ENCODE data around the gene HHLA2. TPM values are rescaled to one million over a fixed set of nuclear protein-coding genes. Genes with fewer than 3 reads are reported as not detected.
"Not testable (repeated sequence)": the region's sequence is repeated elsewhere in the genome, so short reads cannot be mapped to it uniquely, and the experiment has no call there.

HHLA2 gene, protein sequence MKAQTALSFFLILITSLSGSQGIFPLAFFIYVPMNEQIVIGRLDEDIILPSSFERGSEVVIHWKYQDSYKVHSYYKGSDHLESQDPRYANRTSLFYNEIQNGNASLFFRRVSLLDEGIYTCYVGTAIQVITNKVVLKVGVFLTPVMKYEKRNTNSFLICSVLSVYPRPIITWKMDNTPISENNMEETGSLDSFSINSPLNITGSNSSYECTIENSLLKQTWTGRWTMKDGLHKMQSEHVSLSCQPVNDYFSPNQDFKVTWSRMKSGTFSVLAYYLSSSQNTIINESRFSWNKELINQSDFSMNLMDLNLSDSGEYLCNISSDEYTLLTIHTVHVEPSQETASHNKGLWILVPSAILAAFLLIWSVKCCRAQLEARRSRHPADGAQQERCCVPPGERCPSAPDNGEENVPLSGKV
- total RNA-seq (2014; rRNA removed; shearing (Covaris generic)): not detected in 2 replicates

DNA sequence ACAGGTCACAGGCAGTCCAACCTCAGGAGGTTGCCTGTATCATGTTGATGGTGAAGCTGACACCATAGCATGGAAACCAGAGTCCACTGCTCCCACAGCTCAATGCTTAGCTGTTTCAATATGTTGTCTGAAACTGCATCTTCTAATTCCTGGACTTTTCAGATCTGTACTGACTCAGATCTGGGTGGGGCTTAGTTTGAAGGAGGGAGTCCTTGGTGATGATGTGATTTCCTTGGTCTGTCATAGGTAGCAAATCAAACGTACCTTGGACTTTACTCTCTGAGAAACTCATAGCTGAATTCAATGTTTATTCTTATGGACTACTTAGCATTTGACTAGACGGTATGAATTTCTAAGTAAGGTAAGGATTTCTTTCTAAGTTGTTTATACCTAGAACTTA is at the start of gene HHLA2:
HHLA2 (plus strand) TSS at position 310 of the 400 bp plus-strand sequence. CDS start 55,266 bp downstream, outside the sequence.
- peaks cover 8% of the 10 kb centered on the region for H3K4me1 ChIP-seq (replicated peaks)
- H3K27me3 ChIP-seq (replicated peaks): no peaks in the 10 kb centered on the region
- no peaks in the 10 kb centered on the region for H3K9me3 ChIP-seq (replicated peaks)
- H3K27ac ChIP-seq: no peak within 1 kb of the TSS
- no peak within 1 kb of the TSS for H3K4me3 ChIP-seq
- DNase-seq (ENCODE audit: low read depth in 1 of 2, low spot score in 2 of 2): no peak
- H3K36me3 ChIP-seq: no peaks in the 10 kb centered on the region

DNA sequence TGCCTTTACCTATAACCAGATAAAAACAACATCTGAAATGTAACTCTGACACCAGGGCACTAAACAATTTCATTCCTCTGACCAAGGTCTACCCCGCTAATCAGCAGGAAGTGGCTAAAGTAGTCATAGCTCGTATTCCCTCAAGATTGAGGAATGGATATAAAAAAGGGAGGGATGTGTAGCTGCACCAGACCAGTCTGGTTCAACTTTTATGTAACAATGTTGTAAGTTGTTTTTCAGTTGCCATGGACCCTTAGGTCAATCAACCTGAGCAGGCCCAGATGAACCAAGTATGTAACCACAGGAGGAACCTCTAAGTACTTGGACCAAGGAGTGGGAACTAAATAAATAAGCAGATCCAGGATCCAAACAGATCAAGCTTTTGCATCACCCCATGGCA is 45.7 kb upstream of the HHLA2 start:
- no peak overlapping the region for H3K4me3 ChIP-seq
- DNase-seq (ENCODE audit: low read depth in 1 of 2, low spot score in 2 of 2): no peak
- H3K27me3 ChIP-seq (replicated peaks): no peaks in the 10 kb centered on the region
- H3K9me3 ChIP-seq (replicated peaks): no peaks in the 10 kb centered on the region
- no peak overlapping the region for H3K27ac ChIP-seq
- H3K36me3 ChIP-seq: no peaks in the 10 kb centered on the region
- no peaks in the 10 kb centered on the region for H3K4me1 ChIP-seq (replicated peaks)

DNA sequence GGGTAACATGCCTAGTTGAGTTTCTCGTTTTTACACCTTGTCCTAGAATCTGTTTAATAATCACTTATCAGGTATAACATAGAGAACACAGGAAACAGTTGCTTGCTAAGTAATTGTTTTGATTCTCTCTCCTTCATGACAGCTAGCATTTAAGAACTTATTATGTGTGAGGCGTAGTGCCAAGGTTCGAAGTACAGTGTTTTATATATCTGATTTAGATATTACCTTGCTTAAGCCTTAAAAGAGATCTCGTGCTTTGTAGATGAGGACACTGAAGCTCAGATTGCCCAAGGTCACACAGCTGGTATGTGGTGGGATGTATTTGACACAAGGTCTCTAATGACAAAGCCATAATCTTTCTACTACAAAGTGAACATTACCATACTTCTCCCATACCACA is 45.1 kb upstream of the HHLA2 start:
- DNase-seq (ENCODE audit: low read depth in 1 of 2, low spot score in 2 of 2): no peak
- Histone ChIP-seq H3K36me3 (no peaks in the 10 kb centered on the region), H3K4me3 (no peak overlapping the region), H3K27ac (no peak overlapping the region), H3K9me3 (replicated peaks) (no peaks in the 10 kb centered on the region), H3K4me1 (replicated peaks) (no peaks in the 10 kb centered on the region), H3K27me3 (replicated peaks) (no peaks in the 10 kb centered on the region)

DNA sequence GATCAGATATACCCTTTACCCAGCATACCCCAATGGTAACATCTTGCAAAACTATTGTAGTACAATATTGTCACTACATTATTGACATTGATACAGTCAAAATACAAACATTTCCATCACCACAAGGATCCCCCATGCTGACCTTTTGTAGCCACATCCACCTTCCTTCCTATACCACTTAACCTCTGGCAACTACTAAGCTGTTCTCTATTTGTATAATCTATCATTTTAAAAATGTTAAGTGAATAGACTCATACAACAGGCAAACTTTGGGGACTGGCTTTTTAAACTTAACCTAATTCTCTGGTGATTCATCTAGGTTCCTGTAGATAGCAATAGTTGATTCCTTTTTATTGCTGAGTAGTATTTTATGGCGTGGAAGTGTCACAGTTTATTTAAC is 44.5 kb upstream of the HHLA2 start:
- H3K27me3 ChIP-seq (replicated peaks): no peaks in the 10 kb centered on the region
- H3K4me1 ChIP-seq (replicated peaks): no peaks in the 10 kb centered on the region; the same call in 1 of the 2 replicates
- H3K9me3 ChIP-seq (replicated peaks): no peaks in the 10 kb centered on the region
- no peak overlapping the region for H3K4me3 ChIP-seq
- no peak overlapping the region for H3K27ac ChIP-seq
- H3K36me3 ChIP-seq: no peaks in the 10 kb centered on the region
- DNase-seq (ENCODE audit: low read depth in 1 of 2, low spot score in 2 of 2): no peak

DNA sequence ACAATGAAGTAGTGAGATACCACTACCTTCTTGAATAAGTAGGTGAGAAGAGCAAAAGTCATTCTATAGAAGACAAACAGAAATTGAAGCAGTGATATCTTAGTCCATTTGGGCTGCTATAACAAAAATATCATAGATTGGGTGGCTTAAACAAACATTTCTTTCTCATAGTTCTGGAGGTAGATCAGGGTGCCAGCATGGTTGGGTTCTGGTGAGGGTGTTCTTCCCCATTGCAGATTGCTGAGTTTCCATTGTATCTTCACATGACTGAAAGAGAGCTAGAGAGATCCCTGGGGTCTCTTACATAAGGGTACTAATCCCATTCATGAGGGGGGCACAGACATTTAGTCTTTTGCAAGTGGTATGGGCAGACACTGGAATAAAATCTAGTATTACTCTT is 41.2 kb upstream of the HHLA2 start:
- no peak for DNase-seq (ENCODE audit: low read depth in 1 of 2, low spot score in 2 of 2)
- Histone ChIP-seq H3K4me1 (replicated peaks) (no peaks in the 10 kb centered on the region; the same call in 1 of the 2 replicates), H3K27me3 (replicated peaks) (no peaks in the 10 kb centered on the region), H3K27ac (no peak overlapping the region), H3K36me3 (no peaks in the 10 kb centered on the region), H3K4me3 (no peak overlapping the region), H3K9me3 (replicated peaks) (no peaks in the 10 kb centered on the region)

DNA sequence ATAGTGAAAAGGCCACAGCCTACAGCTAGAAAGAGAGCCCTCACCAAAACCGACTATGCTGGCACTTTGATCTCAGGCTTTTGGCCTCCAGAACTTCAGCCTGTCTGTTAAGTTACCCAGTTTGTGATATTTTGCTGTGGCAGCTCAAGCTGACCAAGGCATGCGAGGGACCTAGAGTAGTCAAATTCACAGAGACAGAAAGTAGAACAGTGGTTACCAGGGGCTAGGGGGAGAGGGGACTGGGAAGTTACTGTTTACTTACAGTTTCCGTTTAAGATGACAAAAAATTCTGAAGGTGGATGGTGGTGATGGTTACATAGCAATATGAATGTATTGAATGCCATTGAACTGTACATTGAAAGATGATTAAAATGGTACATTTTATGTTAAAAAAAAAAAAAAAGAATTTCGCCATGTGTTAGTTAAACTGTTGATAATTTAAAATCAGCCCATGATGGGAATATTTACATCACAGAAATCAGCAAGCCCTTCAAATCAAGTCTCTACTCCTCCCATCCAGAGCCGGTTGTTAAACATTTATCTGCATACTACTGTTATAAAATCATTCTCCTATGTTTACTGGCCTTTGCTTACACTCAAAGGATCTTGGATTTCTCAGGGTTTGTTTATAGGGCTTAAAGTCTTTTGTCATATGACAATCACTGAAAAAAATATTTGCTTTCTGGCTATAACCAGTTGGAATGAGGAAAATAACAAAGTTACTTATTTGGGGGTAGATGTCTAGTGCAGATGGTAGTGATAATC is 31.6 kb upstream of the HHLA2 start:
- not testable (repeated sequence) for H3K4me3 ChIP-seq; H3K27ac ChIP-seq; H3K27me3 ChIP-seq (replicated peaks); H3K4me1 ChIP-seq (replicated peaks); H3K9me3 ChIP-seq (replicated peaks); DNase-seq (ENCODE audit: low read depth in 1 of 2, low spot score in 2 of 2); H3K36me3 ChIP-seq

DNA sequence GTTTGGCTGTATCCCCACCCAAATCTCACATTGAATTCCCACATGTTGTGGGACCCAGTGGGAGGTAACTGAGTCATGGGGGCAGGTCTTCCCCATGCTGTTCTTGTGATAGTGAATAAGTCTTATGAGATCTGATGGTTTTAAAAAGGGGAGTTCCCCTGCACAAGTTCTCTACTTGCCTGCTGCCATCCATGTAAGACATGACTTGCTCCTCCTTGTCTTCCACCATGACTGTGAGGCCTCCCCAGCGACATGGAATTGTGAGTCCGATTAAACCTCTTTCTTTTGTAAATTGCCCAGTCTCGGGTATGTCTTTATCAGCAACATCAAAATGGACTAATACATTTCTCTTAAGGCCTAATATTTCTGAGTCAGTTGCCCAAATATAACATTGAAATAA is 28.1 kb upstream of the HHLA2 start:
- H3K36me3 ChIP-seq; H3K27me3 ChIP-seq (replicated peaks); H3K4me1 ChIP-seq (replicated peaks); H3K9me3 ChIP-seq (replicated peaks); DNase-seq (ENCODE audit: low read depth in 1 of 2, low spot score in 2 of 2); H3K4me3 ChIP-seq; H3K27ac ChIP-seq: not testable (repeated sequence)

DNA sequence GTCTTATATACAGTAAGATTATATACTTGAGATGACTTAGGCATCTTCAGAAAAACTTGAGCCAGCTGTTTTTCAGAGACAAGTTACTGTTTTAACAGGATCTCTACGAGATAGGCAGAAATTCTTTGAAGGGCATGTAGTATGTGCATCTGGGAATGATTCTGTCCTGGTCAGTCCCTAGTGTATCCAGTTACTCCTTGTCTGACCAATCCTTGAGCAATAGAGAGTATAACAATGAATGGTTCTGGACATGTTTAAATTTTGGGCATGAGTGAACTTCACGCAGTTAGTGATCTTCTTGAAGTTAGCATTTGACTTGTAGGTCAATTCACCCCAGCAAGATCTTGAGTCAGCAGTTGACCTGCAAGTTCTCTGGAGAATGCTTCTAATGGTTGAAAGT is 24.7 kb upstream of the HHLA2 start:
- no peak for DNase-seq (ENCODE audit: low read depth in 1 of 2, low spot score in 2 of 2)
- Histone ChIP-seq H3K27me3 (replicated peaks) (no peaks in the 10 kb centered on the region), H3K27ac (no peak overlapping the region), H3K4me1 (replicated peaks) (no peaks in the 10 kb centered on the region), H3K4me3 (no peak overlapping the region), H3K36me3 (no peaks in the 10 kb centered on the region), H3K9me3 (replicated peaks) (no peaks in the 10 kb centered on the region)

DNA sequence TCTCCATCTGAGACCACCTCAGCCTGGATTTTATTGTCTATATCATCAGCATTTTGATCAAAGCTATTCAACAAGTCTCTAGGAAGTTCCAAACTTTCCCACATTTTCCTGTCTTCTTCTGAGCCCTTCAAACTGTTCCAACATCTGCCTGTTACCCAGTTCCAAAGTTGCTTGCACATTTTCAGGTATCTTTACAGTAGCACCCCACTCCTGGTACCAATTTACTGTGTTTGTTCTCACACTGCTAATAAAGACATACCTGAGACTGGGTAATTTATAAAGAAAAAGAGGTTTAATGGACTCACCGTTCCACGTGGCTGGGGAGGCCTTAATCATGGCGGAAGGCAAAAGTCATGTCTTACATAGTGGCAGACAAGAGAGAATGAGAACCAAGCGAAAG is 17.3 kb upstream of the HHLA2 start:
- not testable (repeated sequence) for H3K27ac ChIP-seq; H3K4me3 ChIP-seq; H3K36me3 ChIP-seq; H3K27me3 ChIP-seq (replicated peaks); H3K4me1 ChIP-seq (replicated peaks); H3K9me3 ChIP-seq (replicated peaks); DNase-seq (ENCODE audit: low read depth in 1 of 2, low spot score in 2 of 2)

DNA sequence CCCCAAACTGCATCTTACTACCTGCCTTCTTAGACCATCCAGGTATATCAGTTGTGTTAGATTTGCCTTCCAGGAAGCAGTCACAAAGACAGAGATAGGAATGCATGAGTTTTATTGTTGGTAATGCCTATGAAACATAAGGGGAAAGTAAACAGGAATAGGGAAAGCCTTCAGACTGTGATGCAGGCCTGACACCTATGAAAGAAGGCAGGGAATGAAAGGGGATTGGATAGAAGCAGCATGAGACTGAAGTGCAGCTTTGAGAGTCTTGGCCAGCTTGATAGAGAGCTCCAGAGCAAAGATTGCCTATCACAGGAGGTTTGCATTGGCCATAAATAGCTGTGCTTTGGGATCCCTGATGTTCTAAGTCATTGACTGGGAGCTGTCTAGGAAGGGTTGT is 15.9 kb upstream of the HHLA2 start:
- H3K4me3 ChIP-seq: no peak overlapping the region
- no peaks in the 10 kb centered on the region for H3K27me3 ChIP-seq (replicated peaks)
- no peaks in the 10 kb centered on the region for H3K9me3 ChIP-seq (replicated peaks)
- no peaks in the 10 kb centered on the region for H3K36me3 ChIP-seq
- no peak for DNase-seq (ENCODE audit: low read depth in 1 of 2, low spot score in 2 of 2)
- no peaks in the 10 kb centered on the region for H3K4me1 ChIP-seq (replicated peaks)
- no peak overlapping the region for H3K27ac ChIP-seq

DNA sequence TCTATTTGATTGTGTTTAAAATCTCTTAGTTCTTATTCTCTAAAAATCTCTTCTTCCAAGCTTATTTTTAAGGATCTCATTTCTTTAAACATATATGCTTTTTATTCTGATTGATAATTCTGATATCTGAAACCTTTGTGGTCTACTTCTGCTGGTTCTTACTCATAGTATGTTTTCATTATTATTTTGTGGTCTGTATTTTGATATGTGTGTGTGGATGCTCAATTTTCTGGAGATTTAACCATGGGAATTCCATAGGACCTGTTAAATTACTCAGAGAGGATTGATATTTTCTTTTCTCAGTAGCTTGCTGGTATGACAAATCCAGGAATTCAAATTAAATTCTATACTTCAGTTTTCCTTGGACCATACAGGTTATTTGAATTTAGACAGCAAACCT is 14.7 kb upstream of the HHLA2 start:
- Histone ChIP-seq H3K27me3 (replicated peaks) (no peaks in the 10 kb centered on the region), H3K4me1 (replicated peaks) (no peaks in the 10 kb centered on the region), H3K9me3 (replicated peaks) (no peaks in the 10 kb centered on the region), H3K4me3 (no peak overlapping the region), H3K36me3 (no peaks in the 10 kb centered on the region), H3K27ac (no peak overlapping the region)
- no peak for DNase-seq (ENCODE audit: low read depth in 1 of 2, low spot score in 2 of 2)

DNA sequence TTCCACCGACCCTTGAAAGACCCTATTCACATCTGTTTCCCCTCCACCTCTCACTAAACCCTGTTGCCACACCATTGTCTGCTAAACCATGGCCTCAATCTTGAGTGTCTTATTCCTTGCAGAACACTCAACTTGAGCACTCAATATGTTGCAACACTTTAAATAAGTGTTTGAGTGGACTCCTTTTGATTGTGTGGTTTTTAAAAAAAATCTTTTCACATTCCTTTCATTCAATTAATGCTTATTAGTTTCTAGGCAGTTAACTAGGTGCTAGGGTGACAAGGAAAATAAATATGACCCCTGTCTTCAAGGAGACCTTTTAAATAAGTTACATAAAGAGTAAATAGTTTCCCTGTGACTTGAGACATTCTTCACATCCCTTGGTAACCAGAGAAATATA is 13.3 kb upstream of the HHLA2 start:
- DNase-seq (ENCODE audit: low read depth in 1 of 2, low spot score in 2 of 2): no peak
- H3K36me3 ChIP-seq: no peaks in the 10 kb centered on the region
- no peak overlapping the region for H3K27ac ChIP-seq
- no peaks in the 10 kb centered on the region for H3K9me3 ChIP-seq (replicated peaks)
- H3K27me3 ChIP-seq (replicated peaks): no peaks in the 10 kb centered on the region
- H3K4me1 ChIP-seq (replicated peaks): no peaks in the 10 kb centered on the region
- no peak overlapping the region for H3K4me3 ChIP-seq

DNA sequence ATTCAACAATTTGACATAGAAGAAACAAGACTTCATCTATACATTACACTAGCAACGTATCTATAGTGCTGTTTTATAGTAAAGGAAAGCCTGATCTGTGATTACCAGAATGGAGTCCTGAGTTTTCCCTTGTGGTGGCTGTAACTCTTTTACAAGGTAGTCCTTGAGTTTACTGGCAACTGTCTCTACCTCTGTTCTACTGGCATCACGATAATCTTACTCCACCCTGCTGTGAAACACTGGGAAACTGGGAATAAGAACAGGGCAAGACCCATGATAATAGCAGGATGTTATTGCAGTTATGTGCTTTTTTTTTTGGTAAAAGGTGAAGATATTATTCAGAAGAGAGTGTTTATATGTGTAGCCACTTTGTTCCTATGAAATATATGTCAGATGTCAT is 12.4 kb upstream of the HHLA2 start:
- Histone ChIP-seq H3K9me3 (replicated peaks) (no peaks in the 10 kb centered on the region), H3K36me3 (no peaks in the 10 kb centered on the region), H3K4me1 (replicated peaks) (no peaks in the 10 kb centered on the region), H3K27ac (no peak overlapping the region), H3K27me3 (replicated peaks) (no peaks in the 10 kb centered on the region), H3K4me3 (no peak overlapping the region)
- no peak for DNase-seq (ENCODE audit: low read depth in 1 of 2, low spot score in 2 of 2)

DNA sequence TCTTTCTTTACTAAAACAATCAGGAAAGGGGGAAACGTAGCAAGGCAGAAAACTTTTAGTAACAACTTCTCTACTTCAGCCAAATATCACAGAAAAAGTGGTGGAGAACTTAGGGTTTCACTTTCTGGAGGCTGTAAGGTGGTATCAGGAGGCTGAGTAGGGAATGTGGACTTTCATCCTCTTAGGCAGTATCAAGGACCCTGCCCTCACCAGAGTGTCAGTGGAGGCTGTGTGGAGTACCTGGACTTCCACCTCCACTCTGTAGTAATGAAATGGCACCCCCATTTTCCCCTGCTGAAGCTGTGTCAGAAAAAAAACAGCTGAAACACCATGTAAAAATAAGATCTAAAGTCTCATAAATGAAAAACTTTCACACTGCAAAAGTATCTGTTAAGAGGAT is 11.2 kb upstream of the HHLA2 start:
- H3K9me3 ChIP-seq (replicated peaks): no peaks in the 10 kb centered on the region
- H3K4me1 ChIP-seq (replicated peaks): no peaks in the 10 kb centered on the region
- H3K27ac ChIP-seq: no peak overlapping the region
- H3K36me3 ChIP-seq: no peaks in the 10 kb centered on the region
- DNase-seq (ENCODE audit: low read depth in 1 of 2, low spot score in 2 of 2): no peak
- H3K27me3 ChIP-seq (replicated peaks): no peaks in the 10 kb centered on the region
- H3K4me3 ChIP-seq: no peak overlapping the region
